NCI-H748 treated with DMSO at 0.1 percent for 48 hours (cell line): ENCODE results near the gene SHISA3.
"Not testable (repeated sequence)": the region's sequence is repeated elsewhere in the genome, so short reads cannot be mapped to it uniquely, and the experiment has no call there.

Experiments
- DNase-seq: peaks from one replicate; lab custom pipeline; 2025; lab: John Stamatoyannopoulos, UW

The SHISA3 gene

GRCh38 chr4:42396752-42397634 lies at the start of gene SHISA3:
TSS of gene SHISA3 (plus strand) at chr4:42397488. CDS start at chr4:42398057, 569 bp downstream.
- DNase-seq, result no peak

- DNase-seq, result no peak
These were observed 49.0 kb upstream of the SHISA3 start for GRCh38 chr4:42348247-42348646.

GRCh38 chr4:42348692-42349091 lies 48.6 kb upstream of the SHISA3 start:
- DNase-seq, result no peak

DNA sequence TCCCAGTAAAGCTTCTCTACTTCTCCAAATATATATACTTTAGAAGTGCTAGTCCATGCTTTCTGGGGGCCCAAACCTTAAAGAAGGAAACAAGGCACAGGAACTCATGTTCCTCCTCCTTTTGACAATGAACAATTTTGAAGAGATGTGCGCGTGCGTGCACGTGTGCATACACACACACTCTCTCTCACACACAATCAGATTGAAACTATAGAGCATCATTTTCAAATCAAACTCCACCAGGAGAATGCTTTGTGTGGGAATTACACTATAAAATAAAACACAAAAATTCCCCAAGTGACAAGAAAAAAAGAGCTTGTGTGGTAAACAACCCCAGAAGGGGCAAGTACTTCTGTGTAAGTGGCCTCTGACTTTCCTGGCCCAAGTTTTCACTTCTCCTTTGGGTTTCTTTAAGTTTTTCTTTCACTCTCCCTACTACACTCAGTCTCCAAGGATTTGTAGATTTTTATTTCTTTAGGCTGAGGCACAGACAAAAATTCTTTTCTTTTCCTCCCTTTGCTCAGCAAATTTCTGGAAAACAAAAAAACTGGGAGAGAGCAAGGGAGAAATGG lies 46.6 kb upstream of the SHISA3 start:
- DNase-seq, result no peak

DNA sequence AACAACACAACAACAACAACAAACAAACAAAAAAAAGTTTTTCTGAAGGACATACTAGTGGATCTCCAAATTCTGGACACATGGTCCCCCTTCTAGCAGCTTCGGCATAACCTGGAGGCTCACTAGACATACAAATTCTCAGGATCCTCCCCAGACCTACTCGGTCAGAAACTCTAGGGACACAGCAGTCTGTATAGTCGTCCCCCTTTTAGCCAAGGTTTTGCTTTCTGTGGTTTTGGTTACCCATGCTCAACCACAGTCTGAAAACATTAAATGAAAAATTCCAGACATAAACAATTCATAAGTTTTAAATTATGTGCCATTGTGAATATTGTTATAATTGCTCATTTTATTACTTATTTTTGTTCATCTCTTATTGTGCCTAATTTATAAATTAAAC lies 45.2 kb upstream of the SHISA3 start:
- no peak for DNase-seq

DNA sequence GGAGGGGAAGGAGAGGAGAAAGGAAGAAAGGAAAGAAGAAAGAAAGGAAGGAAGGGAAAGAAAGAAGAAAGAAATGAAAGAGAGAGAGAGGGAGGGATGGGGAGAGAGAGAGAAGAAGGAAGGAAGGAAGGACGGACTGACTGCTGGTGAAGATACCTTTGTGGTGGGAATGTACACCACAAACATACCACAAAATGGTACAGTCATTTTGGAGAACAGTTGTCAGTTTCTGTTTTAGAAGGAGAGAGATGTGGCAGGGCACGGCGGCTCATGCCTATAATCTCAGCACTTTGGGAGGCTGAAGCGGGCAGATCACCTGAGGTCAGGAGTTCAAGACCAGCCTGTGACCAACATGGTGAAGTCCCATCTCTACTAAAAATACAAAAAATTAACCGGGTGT lies 40.0 kb upstream of the SHISA3 start:
- DNase-seq, result no peak

GRCh38 chr4:42359711-42360110 lies 37.6 kb upstream of the SHISA3 start:
- no peak for DNase-seq

- DNase-seq, result no peak
These were observed 37.0 kb upstream of the SHISA3 start for GRCh38 chr4:42360256-42360669.

GRCh38 chr4:42361456-42361855 lies 35.8 kb upstream of the SHISA3 start:
- no peak for DNase-seq

- no peak for DNase-seq
These were observed 34.7 kb upstream of the SHISA3 start for GRCh38 chr4:42362591-42362990.

GRCh38 chr4:42363614-42364013 lies 33.7 kb upstream of the SHISA3 start:
- DNase-seq, result no peak

DNA sequence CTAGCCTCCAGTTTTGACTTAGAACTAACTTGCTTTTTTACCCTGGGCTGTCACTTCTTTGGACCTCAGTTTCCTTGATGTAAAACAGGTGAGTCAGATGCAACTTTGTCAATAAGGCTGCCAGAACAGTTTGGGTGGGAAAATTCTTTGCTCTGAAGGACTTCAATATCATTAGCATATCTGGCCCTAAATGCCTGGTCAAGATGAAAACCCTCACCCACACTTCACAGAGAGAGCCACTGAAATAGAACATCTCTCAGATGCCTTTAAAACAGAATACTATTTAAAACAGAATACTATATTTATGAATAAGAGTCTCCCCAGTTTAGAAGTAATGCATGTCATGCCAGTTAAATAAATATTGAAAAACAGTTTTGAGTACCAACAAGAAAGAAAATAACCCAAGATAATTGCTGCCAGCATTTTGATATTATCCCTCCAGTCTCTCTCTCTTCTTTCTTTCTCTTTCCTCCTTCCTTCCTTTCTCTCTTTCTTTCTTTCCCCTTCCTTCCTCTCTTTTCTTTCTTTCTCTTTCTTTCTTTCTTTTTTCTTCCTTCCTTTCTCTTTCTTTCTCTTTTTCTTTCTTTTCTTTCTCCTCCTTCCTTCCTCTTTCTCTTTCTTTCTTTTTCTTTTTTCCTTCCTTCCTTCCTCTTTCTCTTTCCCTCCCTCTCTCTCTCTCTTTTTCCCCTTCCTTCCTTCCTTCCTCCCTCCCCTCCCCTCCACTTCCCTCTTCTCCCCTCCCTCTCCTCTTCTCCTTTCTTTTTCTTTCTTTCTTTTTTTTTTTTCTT lies 32.8 kb upstream of the SHISA3 start:
- no peak for DNase-seq

DNA sequence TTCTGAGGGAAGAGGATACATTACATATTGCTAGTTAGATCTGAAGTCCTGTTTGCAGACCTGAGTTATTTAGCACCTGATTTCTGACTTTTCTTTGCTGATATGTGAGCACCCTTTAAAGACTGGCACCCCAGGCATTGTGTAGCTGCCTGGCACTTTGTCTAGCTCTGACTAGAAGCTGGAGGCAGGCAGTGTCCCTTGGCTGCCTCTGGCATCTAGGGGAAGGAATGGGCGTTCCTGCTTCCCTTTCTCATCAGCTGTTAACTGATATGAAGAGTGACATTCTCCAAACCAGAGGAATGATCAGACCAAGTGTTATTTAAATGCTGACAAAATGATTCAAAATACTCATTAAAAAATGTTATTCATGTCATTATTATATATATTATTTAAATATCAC lies 30.3 kb upstream of the SHISA3 start:
- no peak for DNase-seq

DNA sequence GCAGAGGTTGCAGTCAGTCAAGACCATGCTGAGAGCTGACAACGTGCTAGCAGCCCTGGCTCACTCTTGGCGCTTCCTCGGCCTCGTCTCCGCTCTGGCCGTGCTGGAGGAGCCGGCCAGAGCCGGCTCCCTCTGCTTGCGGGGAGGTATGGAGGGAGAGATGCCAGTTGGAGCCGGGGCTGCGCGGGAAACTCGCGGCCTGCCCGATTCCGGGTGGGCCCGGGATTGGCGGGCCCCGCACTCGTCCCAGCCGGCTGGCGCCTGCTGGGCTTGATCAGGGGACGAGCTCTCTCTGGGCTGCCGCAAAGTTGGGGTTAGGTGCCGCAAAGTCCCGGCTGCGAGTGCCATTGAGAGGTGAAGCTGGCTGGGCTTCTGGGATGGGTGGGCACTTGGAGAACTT lies 27.8 kb upstream of the SHISA3 start:
- DNase-seq, result no peak

DNA sequence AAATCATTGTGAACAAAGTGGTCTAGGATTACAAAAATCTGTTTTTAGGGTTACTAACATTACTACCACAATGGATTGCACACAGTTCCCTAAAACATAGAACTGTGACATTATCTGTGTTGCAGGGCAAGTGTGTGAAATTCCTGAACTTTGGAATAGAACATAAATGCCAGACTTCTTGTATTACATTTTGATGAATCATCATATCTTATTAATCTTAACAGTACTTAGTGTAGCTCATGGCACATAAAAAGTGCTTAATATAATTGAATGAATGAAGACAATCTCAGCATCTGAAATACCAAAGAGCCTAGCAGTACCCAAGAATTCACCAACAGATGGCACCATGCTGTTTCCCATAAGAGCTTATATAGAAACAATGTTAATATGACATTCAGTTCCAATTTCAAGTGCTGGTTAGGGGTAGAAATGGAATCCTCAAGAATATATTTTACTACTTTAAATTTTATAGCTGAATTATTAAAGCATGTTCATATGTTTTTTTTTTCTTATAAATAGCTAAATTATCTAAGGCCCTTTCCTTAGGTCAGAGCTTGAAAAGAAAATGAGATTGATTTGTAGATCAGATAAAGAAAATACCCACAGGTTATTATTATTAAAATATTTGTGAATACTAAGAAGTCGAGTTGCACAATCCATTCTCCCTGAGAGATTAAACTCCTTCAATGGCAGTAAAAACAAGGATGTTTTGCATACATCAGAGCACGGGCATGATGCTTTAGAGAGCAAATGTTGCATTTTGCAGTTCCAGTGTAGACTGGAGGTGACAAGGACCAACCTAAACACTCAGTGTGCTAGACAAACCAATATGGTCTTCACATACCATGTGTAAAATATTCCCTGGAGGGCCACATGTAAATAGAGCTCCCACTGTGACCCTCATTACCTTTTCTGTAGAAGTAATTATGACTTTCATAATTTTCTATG lies 25.7 kb upstream of the SHISA3 start:
- no peak for DNase-seq

GRCh38 chr4:42372303-42372702 lies 25.0 kb upstream of the SHISA3 start:
- not testable (repeated sequence) for DNase-seq

DNA sequence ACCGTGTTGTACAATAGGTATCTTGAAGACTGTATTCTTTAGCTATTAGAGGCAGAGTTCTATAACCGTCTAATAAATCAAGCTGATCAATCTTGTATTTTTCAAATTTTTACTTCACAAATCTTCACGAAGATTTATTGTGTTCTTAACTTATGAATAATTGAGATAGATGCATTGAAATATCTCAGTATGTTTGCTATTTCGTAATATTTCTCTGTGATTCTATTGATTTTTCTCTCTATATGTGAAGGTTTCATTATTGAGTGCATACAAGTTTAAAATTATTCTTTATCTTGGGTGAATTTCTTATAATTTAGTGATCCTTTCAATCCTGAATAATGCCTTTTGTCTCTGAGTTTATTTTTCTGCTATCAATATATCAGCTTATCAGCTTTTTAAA lies 19.8 kb upstream of the SHISA3 start:
- no peak for DNase-seq

GRCh38 chr4:42381666-42382065 lies 15.6 kb upstream of the SHISA3 start:
- no peak for DNase-seq

GRCh38 chr4:42385516-42385915 lies 11.8 kb upstream of the SHISA3 start:
- DNase-seq, result no peak

GRCh38 chr4:42390622-42391354 lies 6.5 kb upstream of the SHISA3 start:
- no peak for DNase-seq

DNA sequence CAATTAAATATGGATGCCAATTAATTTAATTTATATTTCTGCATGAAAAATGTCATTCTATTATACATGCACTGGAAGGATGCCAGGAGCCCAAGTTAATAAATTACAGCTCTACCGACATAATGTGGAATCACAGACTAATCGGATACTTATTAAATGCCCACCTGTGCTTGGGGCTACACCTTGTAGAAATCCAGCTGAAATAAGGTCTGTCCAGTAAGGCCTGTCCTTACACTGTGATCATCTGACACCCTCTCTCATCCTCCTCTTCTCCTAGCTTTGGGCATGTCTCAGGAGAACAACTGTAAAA lies 6.0 kb upstream of the SHISA3 start:
- DNase-seq, result no peak
